SK-N-SH treated with all-trans-retinoic acid at 6 μM for 48 hours (cell line): ENCODE measurements around the gene FOXO3.

Experiments
- ATAC-seq: fragments of 200-7000 bp; cut with Tn5 transposase; 3 replicates; pipeline ENCODE4 v1.9.1; 2020; ENCODE audit warnings: mild to moderate bottlenecking, moderate library complexity
- ARNTL ChIP-seq: fragments of 450-650 bp; formaldehyde crosslinking; IDR thresholded peaks from 2 replicates; pipeline ENCODE4 v1.5.0; 2020; ENCODE audit warnings: low read depth, mild to moderate bottlenecking, moderate library complexity, borderline replicate concordance
- BACH2 ChIP-seq: fragments of 250-450 bp; sonication (Bioruptor Pico); IDR thresholded peaks from 2 replicates; pipeline ENCODE4 v1.9.0; 2021; ENCODE audit warnings: mild to moderate bottlenecking, borderline replicate concordance
- CSDC2 ChIP-seq: fragments of 250-450 bp; sonication (Bioruptor Pico); IDR thresholded peaks from 2 replicates; pipeline ENCODE4 v1.5.0; 2020; ENCODE audit warnings: mild to moderate bottlenecking, moderate library complexity
- ESRRG ChIP-seq: fragments of 250-450 bp; sonication (Bioruptor Pico); IDR thresholded peaks from 2 replicates; pipeline ENCODE4 v1.6.1; 2021; ENCODE audit warnings: mild to moderate bottlenecking
- GLIS3 ChIP-seq: fragments of 250-450 bp; sonication (Bioruptor Pico); IDR thresholded peaks from 2 replicates; pipeline ENCODE4 v1.5.0; 2020; ENCODE audit warnings: mild to moderate bottlenecking, moderate library complexity
- ISL1 ChIP-seq: fragments of 250-450 bp; sonication (Bioruptor Pico); IDR thresholded peaks from 2 replicates; pipeline ENCODE4 v2.1.2; 2022; ENCODE audit warnings: mild to moderate bottlenecking, moderate library complexity
- OSR1 ChIP-seq: fragments of 250-450 bp; sonication (Bioruptor Pico); IDR thresholded peaks from 2 replicates; pipeline ENCODE4 v1.8.0; 2022; ENCODE audit warnings: moderate library complexity, mild to moderate bottlenecking, inconsistent platforms
- POU6F1 ChIP-seq: fragments of 250-450 bp; sonication (Bioruptor Pico); IDR thresholded peaks from 2 replicates; pipeline ENCODE4 v1.8.0; 2021; ENCODE audit warnings: low read depth, mild to moderate bottlenecking, moderate library complexity, borderline replicate concordance
- PPARA ChIP-seq: fragments of 250-450 bp; sonication (Bioruptor Pico); IDR thresholded peaks from 2 replicates; pipeline ENCODE4 v1.5.0; 2020; ENCODE audit warnings: mild to moderate bottlenecking, borderline replicate concordance
- RARB ChIP-seq: fragments of 250-450 bp; sonication (Bioruptor Pico); IDR thresholded peaks from 2 replicates; pipeline ENCODE4 v1.8.0; 2021; ENCODE audit warnings: mild to moderate bottlenecking, moderate library complexity
- SNAI2 ChIP-seq: fragments of 250-450 bp; sonication (Bioruptor Pico); IDR thresholded peaks from 2 replicates; pipeline ENCODE4 v1.5.0; 2020; ENCODE audit warnings: mild to moderate bottlenecking, moderate library complexity
- TCF4 ChIP-seq: fragments of 250-450 bp; sonication (Bioruptor Pico); IDR thresholded peaks from 2 replicates; pipeline ENCODE4 v1.8.0; 2021; ENCODE audit warnings: mild to moderate bottlenecking, moderate library complexity, borderline replicate concordance
- ZC3H10 ChIP-seq: fragments of 250-450 bp; sonication (Bioruptor Pico); IDR thresholded peaks from 2 replicates; pipeline ENCODE4 v1.5.1; 2021; ENCODE audit warnings: mild to moderate bottlenecking, moderate library complexity
- ZFP3 ChIP-seq: fragments of 250-450 bp; sonication (Bioruptor Pico); IDR thresholded peaks from 2 replicates; pipeline ENCODE4 v1.5.0; 2020; ENCODE audit warnings: mild to moderate bottlenecking, moderate library complexity
- ZFP30 ChIP-seq: fragments of 450-650 bp; formaldehyde crosslinking; IDR thresholded peaks from 2 replicates; pipeline ENCODE4 v1.5.0; 2022; ENCODE audit warnings: mild to moderate bottlenecking, moderate library complexity
- ZNF565 ChIP-seq: fragments of 450-650 bp; formaldehyde crosslinking; conservative IDR thresholded peaks from 2 replicates; pipeline ENCODE4 v1.5.0; 2020; ENCODE audit warnings: low read depth, mild to moderate bottlenecking, moderate library complexity
- ZNF70 ChIP-seq: fragments of 450-650 bp; formaldehyde crosslinking; IDR thresholded peaks from 2 replicates; pipeline ENCODE4 v1.5.0; 2020; ENCODE audit warnings: mild to moderate bottlenecking, moderate library complexity
- ZNF8 ChIP-seq: fragments of 450-650 bp; formaldehyde crosslinking; IDR thresholded peaks from 2 replicates; pipeline ENCODE4 v1.5.0; 2020; ENCODE audit warnings: mild to moderate bottlenecking, moderate library complexity
- TF ChIP-seq, protein P1 (sequence below): fragments of 250-450 bp; sonication (Bioruptor Pico); IDR thresholded peaks from 2 replicates; pipeline ENCODE4 v1.5.1; 2021; ENCODE audit warnings: mild to moderate bottlenecking, moderate library complexity
- TF ChIP-seq, protein P2 (sequence below): fragments of 250-450 bp; sonication (Bioruptor Pico); IDR thresholded peaks from 2 replicates; pipeline ENCODE4 v1.8.0; 2020; ENCODE audit warnings: mild to moderate bottlenecking, moderate library complexity, borderline replicate concordance
- TF ChIP-seq, protein P3 (sequence below): fragments of 250-450 bp; sonication (Bioruptor Pico); IDR thresholded peaks from 2 replicates; pipeline ENCODE4 v1.5.0; 2020; ENCODE audit warnings: mild to moderate bottlenecking, moderate library complexity

The FOXO3 gene

GRCh38 chr6:108589244-108589791 lies 28.6 kb downstream of the FOXO3 start:
- ATAC-seq: peak; percentile 72
- TF ChIP-seq, protein P1, sequence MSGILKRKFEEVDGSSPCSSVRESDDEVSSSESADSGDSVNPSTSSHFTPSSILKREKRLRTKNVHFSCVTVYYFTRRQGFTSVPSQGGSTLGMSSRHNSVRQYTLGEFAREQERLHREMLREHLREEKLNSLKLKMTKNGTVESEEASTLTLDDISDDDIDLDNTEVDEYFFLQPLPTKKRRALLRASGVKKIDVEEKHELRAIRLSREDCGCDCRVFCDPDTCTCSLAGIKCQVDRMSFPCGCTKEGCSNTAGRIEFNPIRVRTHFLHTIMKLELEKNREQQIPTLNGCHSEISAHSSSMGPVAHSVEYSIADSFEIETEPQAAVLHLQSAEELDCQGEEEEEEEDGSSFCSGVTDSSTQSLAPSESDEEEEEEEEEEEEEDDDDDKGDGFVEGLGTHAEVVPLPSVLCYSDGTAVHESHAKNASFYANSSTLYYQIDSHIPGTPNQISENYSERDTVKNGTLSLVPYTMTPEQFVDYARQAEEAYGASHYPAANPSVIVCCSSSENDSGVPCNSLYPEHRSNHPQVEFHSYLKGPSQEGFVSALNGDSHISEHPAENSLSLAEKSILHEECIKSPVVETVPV (CRISPR knock-in tag): no peak
- TF ChIP-seq GLIS3 (CRISPR knock-in tag) (no peak), TCF4 (CRISPR knock-in tag) (no peak), ISL1 (CRISPR knock-in tag) (no peak), ESRRG (CRISPR knock-in tag) (no peak), RARB (CRISPR knock-in tag) (no peak), ZNF565 (CRISPR knock-in tag) (no peak), PPARA (CRISPR knock-in tag) (no peak), ARNTL (CRISPR knock-in tag) (no peak), BACH2 (CRISPR knock-in tag) (no peak), SNAI2 (CRISPR knock-in tag) (no peak)

- TF ChIP-seq BACH2 (CRISPR knock-in tag): no peak
- no peak for TF ChIP-seq POU6F1
- TF ChIP-seq ZFP30 (CRISPR knock-in tag): no peak
- TF ChIP-seq ISL1 (CRISPR knock-in tag): no peak
- no peak for TF ChIP-seq ZC3H10 (CRISPR knock-in tag)
- no peak for TF ChIP-seq TCF4 (CRISPR knock-in tag)
- TF ChIP-seq PPARA (CRISPR knock-in tag): no peak
- TF ChIP-seq, protein P2, sequence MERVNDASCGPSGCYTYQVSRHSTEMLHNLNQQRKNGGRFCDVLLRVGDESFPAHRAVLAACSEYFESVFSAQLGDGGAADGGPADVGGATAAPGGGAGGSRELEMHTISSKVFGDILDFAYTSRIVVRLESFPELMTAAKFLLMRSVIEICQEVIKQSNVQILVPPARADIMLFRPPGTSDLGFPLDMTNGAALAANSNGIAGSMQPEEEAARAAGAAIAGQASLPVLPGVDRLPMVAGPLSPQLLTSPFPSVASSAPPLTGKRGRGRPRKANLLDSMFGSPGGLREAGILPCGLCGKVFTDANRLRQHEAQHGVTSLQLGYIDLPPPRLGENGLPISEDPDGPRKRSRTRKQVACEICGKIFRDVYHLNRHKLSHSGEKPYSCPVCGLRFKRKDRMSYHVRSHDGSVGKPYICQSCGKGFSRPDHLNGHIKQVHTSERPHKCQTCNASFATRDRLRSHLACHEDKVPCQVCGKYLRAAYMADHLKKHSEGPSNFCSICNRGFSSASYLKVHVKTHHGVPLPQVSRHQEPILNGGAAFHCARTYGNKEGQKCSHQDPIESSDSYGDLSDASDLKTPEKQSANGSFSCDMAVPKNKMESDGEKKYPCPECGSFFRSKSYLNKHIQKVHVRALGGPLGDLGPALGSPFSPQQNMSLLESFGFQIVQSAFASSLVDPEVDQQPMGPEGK (CRISPR knock-in tag): no peak
- TF ChIP-seq OSR1 (CRISPR knock-in tag): no peak
- TF ChIP-seq, protein P3, sequence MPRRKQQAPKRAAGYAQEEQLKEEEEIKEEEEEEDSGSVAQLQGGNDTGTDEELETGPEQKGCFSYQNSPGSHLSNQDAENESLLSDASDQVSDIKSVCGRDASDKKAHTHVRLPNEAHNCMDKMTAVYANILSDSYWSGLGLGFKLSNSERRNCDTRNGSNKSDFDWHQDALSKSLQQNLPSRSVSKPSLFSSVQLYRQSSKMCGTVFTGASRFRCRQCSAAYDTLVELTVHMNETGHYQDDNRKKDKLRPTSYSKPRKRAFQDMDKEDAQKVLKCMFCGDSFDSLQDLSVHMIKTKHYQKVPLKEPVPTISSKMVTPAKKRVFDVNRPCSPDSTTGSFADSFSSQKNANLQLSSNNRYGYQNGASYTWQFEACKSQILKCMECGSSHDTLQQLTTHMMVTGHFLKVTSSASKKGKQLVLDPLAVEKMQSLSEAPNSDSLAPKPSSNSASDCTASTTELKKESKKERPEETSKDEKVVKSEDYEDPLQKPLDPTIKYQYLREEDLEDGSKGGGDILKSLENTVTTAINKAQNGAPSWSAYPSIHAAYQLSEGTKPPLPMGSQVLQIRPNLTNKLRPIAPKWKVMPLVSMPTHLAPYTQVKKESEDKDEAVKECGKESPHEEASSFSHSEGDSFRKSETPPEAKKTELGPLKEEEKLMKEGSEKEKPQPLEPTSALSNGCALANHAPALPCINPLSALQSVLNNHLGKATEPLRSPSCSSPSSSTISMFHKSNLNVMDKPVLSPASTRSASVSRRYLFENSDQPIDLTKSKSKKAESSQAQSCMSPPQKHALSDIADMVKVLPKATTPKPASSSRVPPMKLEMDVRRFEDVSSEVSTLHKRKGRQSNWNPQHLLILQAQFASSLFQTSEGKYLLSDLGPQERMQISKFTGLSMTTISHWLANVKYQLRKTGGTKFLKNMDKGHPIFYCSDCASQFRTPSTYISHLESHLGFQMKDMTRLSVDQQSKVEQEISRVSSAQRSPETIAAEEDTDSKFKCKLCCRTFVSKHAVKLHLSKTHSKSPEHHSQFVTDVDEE: no peak
- no peak for TF ChIP-seq ESRRG (CRISPR knock-in tag)
- TF ChIP-seq ZNF565 (CRISPR knock-in tag): no peak
- TF ChIP-seq ARNTL (CRISPR knock-in tag): no peak
- TF ChIP-seq ZFP3: no peak
- TF ChIP-seq, protein P1 (CRISPR knock-in tag): no peak
- no peak for TF ChIP-seq ZNF8 (CRISPR knock-in tag)
- no peak for TF ChIP-seq GLIS3 (CRISPR knock-in tag)
- no peak for TF ChIP-seq ZNF70 (CRISPR knock-in tag)
- TF ChIP-seq CSDC2: no peak
- TF ChIP-seq RARB (CRISPR knock-in tag): no peak
- no peak for ATAC-seq
Measured at GRCh38 chr6:108591040-108591816, 30.5 kb downstream of the FOXO3 start.
